ENCODE results near the gene OCA2. TPM values are rescaled to one million over a fixed set of nuclear protein-coding genes. Genes with fewer than 3 reads are reported as not detected.

OCA2 gene
- 0.07 to 0.39 TPM (median 0.10 TPM) in 5 replicates for total RNA-seq (2022; extraction: Qiagen RNA extraction; ENCODE audit: low read depth)

GRCh38 chr15:28098766-28099554 is at the start of gene OCA2:
Gene OCA2 (minus strand): TSS chr15:28099315. CDS start chr15:28081874, 17,441 bp downstream.

Other genes with a start within 250 kb of the OCA2 start
- gene HERC2, start 222.9 kb upstream of the OCA2 start, total RNA-seq (2022; extraction: Qiagen RNA extraction; ENCODE audit: low read depth), result 39.8 to 56.4 TPM (median 48.8 TPM) in 5 replicates

All from A549 treated with DMSO at 1 μM for 4 hours (cell line).